Measurements from ENCODE around the gene PRKCH. TPM values are rescaled to one million over a fixed set of nuclear protein-coding genes. Genes with fewer than 3 reads are reported as not detected.

Gene PRKCH
- total and polyA plus RNA-seq, 2 of the 13 experiments (the other 11 are each of a cell fraction or from before 2014, with no cell fraction given), result 0.48 to 1.3 TPM

- no peak overlapping the region for H3K4me3 ChIP-seq (replicated peaks in 1 of 3; ENCODE audit: insufficient read depth in 1 of 3, low read depth in 2 of 3, low read length in 3 of 3)
- no peaks in the 10 kb centered on the region for H3K4me1 ChIP-seq (ENCODE audit: insufficient read depth, low read length)
- DNase-seq (ENCODE audit: low spot score), result no peak
- CTCF ChIA-PET (ENCODE audit: low intra/inter-chr PET ratio, low total read pairs), result no interaction called here
- no peaks in the 10 kb centered on the region; the same call in 1 of the 2 replicates for H3K9me3 ChIP-seq (ENCODE audit: low read length)
- no peak overlapping the region for H2AFZ ChIP-seq (ENCODE audit: low read length)
- H3K36me3 ChIP-seq (replicated peaks in 1 of 2; ENCODE audit: control insufficient read depth in 1 of 2, insufficient read depth in 2 of 2, low read length in 2 of 2), result no peaks in the 10 kb centered on the region
- no peaks in the 10 kb centered on the region for H3K79me2 ChIP-seq (ENCODE audit: insufficient read depth, low read length)
- no peaks in the 10 kb centered on the region for H4K20me1 ChIP-seq (ENCODE audit: insufficient read depth, low read length)
- intact Hi-C loops (cut with micrococcal nuclease; ENCODE audit: unreplicated experiment), result no loop called here
- no peak for ATAC-seq
- no peak overlapping the region for H3K9ac ChIP-seq (ENCODE audit: insufficient read depth, low read depth, low read length)
- H3K4me2 ChIP-seq (ENCODE audit: low read depth, low read length), result no peak overlapping the region
- no peaks in the 10 kb centered on the region; a peak in 1 of 5 replicates for H3K27me3 ChIP-seq (ENCODE audit: control insufficient read depth in 1 of 2, insufficient read depth in 2 of 2, low read length in 2 of 2)
- WGBS (ENCODE audit: low lambda C conversion rate), result 66% methylated on average over 4 of the region's 5 CpGs
- POLR2A ChIA-PET, result no interaction called here
- no peak for FAIRE-seq
- no peak for TF ChIP-seq ZNF782 (CRISPR knock-in tag; IDR thresholded peaks at IDR 0.05; ENCODE audit: borderline replicate concordance)
- TF ChIP-seq ZNF788 (CRISPR knock-in tag; IDR thresholded peaks at IDR 0.05; ENCODE audit: borderline replicate concordance), result no peak
- TF ChIP-seq YY1 (IDR thresholded peaks at IDR 0.05; ENCODE audit: insufficient read depth, insufficient replicate concordance, low read depth, low read length), result no peak
- no peak for TF ChIP-seq CCDC6 (CRISPR knock-in tag; IDR thresholded peaks at IDR 0.05)
- TF ChIP-seq ZNF891 (CRISPR knock-in tag; IDR thresholded peaks at IDR 0.05), result no peak
- no peak for TF ChIP-seq ZNF143 (CRISPR knock-in tag; IDR thresholded peaks at IDR 0.05)
- no peak for TF ChIP-seq ZNF878 (CRISPR knock-in tag; IDR thresholded peaks at IDR 0.05)
- no peak for TF ChIP-seq IRF2 (CRISPR knock-in tag; IDR thresholded peaks at IDR 0.05)
- TF ChIP-seq PCBP2 (optimal IDR thresholded peaks at IDR 0.05; ENCODE audit: low read depth, low read length, poor library complexity, severe bottlenecking), result no peak
- no peak for TF ChIP-seq MEIS1 (CRISPR knock-in tag; IDR thresholded peaks at IDR 0.05; ENCODE audit: borderline replicate concordance)
- no peak for TF ChIP-seq TERF1 (CRISPR knock-in tag; IDR thresholded peaks at IDR 0.05)
- TF ChIP-seq RAD51 (IDR thresholded peaks at IDR 0.05; ENCODE audit: borderline replicate concordance), result no peak
- no peak for TF ChIP-seq WIZ (CRISPR knock-in tag; IDR thresholded peaks at IDR 0.05)
- no peak for TF ChIP-seq SIX4 (CRISPR knock-in tag; IDR thresholded peaks at IDR 0.05)
- no peak for TF ChIP-seq TFDP1 (CRISPR knock-in tag; IDR thresholded peaks at IDR 0.05; ENCODE audit: borderline replicate concordance)
- TF ChIP-seq DBP (CRISPR knock-in tag; IDR thresholded peaks at IDR 0.05; ENCODE audit: not compliant biosample characterization), result no peak
- TF ChIP-seq ZSCAN5A (CRISPR knock-in tag; IDR thresholded peaks at IDR 0.05; ENCODE audit: borderline replicate concordance), result no peak
- no peak for TF ChIP-seq ZNF776 (CRISPR knock-in tag; IDR thresholded peaks at IDR 0.05)
- TF ChIP-seq SOX5 (CRISPR knock-in tag; IDR thresholded peaks at IDR 0.05; ENCODE audit: borderline replicate concordance), result no peak
- no peak for TF ChIP-seq FOXA3 (CRISPR knock-in tag; IDR thresholded peaks at IDR 0.05)
- in situ Hi-C loops (cut with HindIII; ENCODE audit: extremely low pct_ligation_motif_present, low pct_unique_long_range_greater_than_20kb), result no loop called here
- no peak overlapping the region for H3K27ac ChIP-seq (ENCODE audit: extremely low read length, insufficient read depth, low read length)
- no TSS peak for BruUV-seq (replicated peaks)
Measured at GRCh38 chr14:61368114-61368710, 46.8 kb downstream of the PRKCH start.
